NCI-H82 (cell line): Measurements from ENCODE around the gene IMMP2L.
"Not testable (repeated sequence)": the region's sequence is repeated elsewhere in the genome, so short reads cannot be mapped to it uniquely, and the experiment has no call there.

ENCODE experiments used
- DNase-seq: peaks from one replicate; lab custom pipeline; 2025; lab: John Stamatoyannopoulos, UW

The IMMP2L gene

DNA sequence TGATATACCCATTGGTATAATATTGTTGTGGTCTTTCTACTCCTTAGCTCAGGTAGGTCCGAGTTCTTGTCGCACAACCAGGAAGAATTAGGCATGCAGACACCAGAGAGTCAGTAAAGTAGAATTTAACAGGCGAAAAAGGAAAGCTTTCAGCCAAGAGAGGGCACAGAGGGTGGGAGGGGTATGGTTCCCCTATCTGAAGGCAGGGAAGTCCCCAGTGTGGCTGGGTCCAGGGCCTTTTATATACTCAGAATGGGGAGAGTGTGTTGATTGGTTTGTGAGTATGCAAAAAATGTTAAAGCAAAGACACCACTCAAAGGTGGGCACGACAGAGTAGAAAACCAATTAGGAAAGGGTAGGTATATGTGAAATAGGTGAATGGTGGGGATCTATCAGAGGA lies 53.9 kb downstream of the IMMP2L start:
- DNase-seq: no peak

DNA sequence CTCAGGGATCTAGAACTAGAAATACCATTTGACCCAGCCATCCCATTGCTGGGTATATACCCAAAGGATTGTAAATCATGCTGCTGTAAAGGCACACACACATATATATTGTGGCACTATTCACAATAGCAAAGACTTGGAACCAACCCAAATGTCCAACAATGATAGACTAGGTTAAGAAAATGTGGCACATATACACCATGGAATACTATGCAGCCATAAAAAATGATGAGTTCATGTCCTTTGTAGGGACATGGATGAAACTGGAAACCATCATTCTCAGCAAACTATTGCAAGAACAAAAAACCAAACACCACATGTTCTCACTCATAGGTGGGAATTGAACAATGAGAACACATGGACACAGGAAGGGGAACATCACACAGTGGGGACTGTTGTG lies 56.9 kb downstream of the IMMP2L start:
- not testable (repeated sequence) for DNase-seq

DNA sequence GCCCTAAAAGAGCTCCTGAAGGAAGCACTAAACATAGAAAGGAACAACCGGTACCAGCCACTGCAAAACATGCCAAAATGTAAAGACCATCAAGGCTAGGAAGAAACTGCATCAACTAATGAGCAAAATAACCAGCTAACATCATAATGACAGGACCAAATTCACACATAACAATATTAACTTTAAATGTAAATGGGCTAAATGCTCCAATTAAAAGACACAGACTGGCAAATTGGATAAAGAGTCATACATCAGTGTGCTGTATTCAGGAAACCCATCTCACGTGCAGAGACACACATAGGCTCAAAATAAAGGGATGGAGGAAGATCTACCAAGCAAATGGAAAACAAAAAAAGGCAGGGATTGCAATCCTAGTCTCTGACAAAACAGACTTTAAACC lies 60.5 kb downstream of the IMMP2L start:
- DNase-seq: not testable (repeated sequence)

DNA sequence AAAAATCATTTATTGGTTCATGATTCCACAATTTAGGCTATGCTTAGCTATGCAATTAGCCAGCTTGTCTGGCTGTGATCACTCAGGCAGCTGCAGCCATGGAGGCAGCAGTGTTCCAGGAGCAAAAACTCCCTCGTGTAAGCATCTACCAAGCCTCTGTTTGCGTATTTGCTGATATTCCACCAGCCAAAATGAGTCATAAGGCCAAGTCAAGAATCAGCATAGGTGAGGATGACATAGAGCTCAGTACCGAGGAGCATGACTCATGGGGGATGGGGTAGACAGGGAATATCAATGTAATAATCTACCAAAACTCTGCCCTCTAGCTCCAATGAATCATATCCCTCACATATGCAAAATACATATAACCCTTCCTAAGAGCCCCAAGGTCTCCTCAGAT lies 63.3 kb downstream of the IMMP2L start:
- no peak for DNase-seq

DNA sequence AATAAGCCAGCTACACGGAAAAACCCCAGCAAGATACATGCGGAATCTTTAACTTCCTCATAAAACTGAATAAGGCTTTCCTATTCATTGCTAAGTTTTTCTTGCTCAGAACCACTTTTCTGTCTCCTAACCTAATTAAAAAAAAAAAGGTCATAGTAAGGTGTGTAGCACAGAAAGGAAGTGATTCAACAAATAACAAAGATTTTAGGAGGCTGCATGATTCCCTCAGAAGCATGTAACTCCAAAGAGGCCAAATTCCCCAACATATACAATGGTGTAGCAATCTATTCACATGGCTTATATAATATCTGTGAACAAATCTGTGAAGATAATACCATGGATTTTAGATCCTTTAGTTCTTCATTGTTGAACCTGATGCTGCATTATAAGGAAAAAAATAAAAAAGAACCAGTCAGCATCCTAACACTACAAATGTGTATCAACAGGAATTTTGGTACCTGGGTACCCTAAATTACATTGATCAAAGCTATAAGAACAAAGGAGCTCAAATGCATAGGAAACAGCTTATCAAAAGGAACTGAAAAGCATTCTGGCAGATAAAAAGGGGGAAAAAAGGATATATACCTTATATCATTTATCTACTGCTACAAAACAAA lies 63.8 kb downstream of the IMMP2L start:
- no peak for DNase-seq

- no peak for DNase-seq
Observed at GRCh38 chr7:111495173-111495810, 67.0 kb downstream of the IMMP2L start.

- no peak for DNase-seq
Observed at GRCh38 chr7:111492234-111492633, 70.1 kb downstream of the IMMP2L start.

GRCh38 chr7:111486472-111487142 lies 75.7 kb downstream of the IMMP2L start:
- DNase-seq: peak; percentile 82

DNA sequence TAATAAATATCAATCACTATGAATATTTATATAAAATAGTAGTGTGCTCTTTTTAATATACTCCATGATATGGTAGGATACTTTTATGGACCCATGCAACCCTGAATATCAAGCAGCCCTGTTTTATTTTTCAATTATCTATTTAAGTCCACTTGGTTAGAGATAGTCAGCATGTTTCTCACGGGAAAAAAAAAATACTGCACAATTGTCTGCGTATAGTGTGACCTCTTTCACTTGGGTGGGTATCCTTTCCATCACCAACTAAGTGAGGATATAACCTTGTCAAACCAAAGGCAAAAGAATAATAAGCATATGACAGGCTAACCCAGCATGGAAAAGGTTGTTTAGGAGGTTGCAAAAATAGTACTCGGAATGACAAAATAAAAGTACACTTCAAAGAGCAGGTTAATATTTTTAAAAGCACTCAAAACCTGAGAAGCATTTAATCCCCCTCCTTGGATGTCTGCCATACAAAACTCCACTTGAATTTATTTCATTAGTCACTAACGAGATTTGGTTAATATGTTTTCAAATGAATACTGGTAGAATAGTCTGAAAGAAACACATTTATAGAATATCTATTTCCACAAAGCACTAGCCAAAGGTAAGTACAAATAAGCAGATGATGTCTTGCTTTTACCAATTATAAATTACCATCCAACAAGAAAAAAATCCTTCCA lies 76.5 kb downstream of the IMMP2L start:
- DNase-seq: peak; percentile 63

DNA sequence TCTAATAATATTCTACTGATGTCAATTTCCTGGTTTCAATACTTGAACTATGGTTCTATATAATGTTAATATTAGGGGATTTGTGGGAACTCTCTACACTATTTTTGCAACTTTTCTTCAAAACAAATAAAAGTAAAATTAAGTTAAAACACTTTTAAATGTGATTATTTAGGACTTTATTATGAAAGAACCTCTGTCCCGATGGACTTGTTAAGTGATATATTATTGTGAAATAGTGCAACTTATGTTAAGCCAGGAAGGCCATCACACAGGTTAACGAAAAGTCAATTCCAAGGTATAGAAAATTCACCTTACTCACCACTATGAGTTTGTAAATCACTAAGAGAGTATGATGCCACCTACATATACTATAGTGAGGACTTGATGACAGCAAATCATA lies 79.2 kb downstream of the IMMP2L start:
- DNase-seq: no peak

GRCh38 chr7:111477462-111478225 lies 84.6 kb downstream of the IMMP2L start:
- DNase-seq: no peak

- DNase-seq: peak; percentile 31
Observed at GRCh38 chr7:111476586-111477293, 85.6 kb downstream of the IMMP2L start.

- DNase-seq: no peak
Observed at GRCh38 chr7:111475959-111476358, 86.3 kb downstream of the IMMP2L start.

GRCh38 chr7:111475419-111475748 lies 86.9 kb downstream of the IMMP2L start:
- no peak for DNase-seq

GRCh38 chr7:111474723-111475418 lies 87.4 kb downstream of the IMMP2L start:
- no peak for DNase-seq

DNA sequence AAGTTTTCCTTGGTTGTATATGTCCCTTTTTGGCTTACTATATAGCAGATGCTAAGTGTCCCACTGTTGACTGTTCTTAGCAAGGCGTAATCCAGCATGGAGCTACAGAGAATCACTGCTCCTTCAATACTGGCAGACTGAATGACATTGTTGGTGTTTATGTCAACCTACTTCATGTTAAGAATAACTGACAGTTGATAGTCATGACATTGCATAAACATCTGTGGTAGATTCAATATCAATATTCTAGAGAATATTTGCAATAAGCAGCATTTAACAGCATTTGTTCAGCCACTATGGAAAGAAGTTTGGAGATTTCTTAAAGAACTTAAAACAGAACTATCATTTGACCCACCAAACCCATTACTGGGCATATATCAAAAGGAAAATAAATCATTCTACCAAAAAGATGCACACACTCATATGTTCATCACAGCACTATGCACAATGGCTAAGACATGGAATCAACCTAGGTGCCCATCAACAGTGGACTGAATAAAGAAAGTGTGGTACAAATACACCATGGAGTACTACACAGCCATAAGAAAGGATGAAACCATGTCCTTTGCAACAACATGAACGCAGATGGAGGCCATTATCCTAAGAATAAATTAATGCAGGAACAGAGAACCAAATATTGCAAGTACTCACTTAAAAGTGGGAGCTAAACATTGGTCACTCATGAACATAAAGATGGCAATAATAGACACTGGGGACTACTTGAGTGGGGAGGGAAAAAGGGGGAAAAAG lies 88.7 kb downstream of the IMMP2L start:
- no peak for DNase-seq

DNA sequence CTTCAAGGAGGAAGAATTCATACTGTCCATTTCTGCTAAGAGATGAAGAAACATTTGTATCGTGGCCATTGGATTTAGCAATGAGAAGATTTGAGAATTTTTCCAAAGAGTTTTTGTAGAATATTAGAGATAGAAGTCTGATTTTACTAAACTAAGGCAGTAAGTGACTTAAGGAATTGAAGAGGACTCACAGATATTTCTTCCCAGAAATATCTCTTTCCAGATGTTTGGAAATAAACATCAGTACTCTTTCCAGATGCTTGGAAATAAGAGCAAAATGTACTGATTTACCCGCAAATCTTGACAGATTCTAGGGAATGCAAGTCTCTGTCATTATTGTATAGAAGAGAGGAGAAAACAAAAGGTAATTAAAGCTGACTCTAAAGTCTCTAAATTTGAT lies 91.3 kb downstream of the IMMP2L start:
- DNase-seq: no peak

DNA sequence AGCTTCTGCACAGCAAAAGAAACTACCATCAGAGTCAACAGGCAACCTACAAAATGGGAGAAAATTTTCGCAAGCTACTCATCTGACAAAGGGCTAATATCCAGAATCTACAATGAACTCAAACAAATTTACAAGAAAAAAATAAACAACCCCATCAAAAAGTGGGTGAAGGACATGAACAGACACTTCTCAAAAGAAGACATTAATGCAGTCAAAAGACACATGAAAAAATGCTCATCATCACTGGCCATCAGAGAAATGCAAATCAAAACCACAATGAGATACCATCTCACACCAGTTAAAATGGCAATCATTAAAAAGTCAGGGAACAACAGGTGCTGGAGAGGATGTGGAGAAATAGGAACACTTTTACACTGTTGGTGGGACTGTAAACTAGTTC lies 92.4 kb downstream of the IMMP2L start:
- not testable (repeated sequence) for DNase-seq

GRCh38 chr7:111465774-111466173 lies 96.5 kb downstream of the IMMP2L start:
- not testable (repeated sequence) for DNase-seq

GRCh38 chr7:111460695-111461094 lies 101.6 kb downstream of the IMMP2L start:
- no peak for DNase-seq
